ENCODE measurements around the gene RTN4IP1. TPM values are rescaled to one million over a fixed set of nuclear protein-coding genes. Genes with fewer than 3 reads are reported as not detected.

The RTN4IP1 gene
- total and polyA plus RNA-seq, 8 donors: 5.4 to 44.2 (median 9.2) TPM; not detected in 1

- Histone ChIP-seq H3K9me3 (no peaks in the 10 kb centered on the region), H3K27ac (no peak overlapping the region), H3K27me3 (no peaks in the 10 kb centered on the region), H3K36me3 (peaks cover 0 to 40% (median 19%) of the 10 kb centered on the region in 4 donors), H3K4me3 (no peak overlapping the region), H3K4me1 (peaks cover 0 to 16% (median 4%) of the 10 kb centered on the region in 4 donors)
- TF ChIP-seq POLR2A (IDR thresholded peaks at IDR 0.05): no peak
- no peak for TF ChIP-seq CTCF (IDR thresholded peaks at IDR 0.05)
- TF ChIP-seq EP300 (IDR thresholded peaks at IDR 0.05): no peak
- no peak for TF ChIP-seq POLR2AphosphoS5 (IDR thresholded peaks at IDR 0.05)
- 88 to 98% (median 95%) methylated on average over 2 of the region's 2 CpGs for WGBS, 5 donors
- DNase-seq: no peak
- intact Hi-C loops (cut with DNase I; ENCODE audit: low total_unique reads): no loop called here
Observed at GRCh38 chr6:106528521-106528920, 100.8 kb downstream of the RTN4IP1 start.

GRCh38 chr6:106527979-106528378 is 101.3 kb downstream of the RTN4IP1 start:
- Histone ChIP-seq H3K4me1 (peaks cover 0 to 17% (median 4%) of the 10 kb centered on the region in 4 donors), H3K27me3 (no peaks in the 10 kb centered on the region), H3K27ac (no peak overlapping the region), H3K4me3 (no peak overlapping the region), H3K9me3 (no peaks in the 10 kb centered on the region), H3K36me3 (peaks cover 0 to 38% (median 16%) of the 10 kb centered on the region in 4 donors)
- no peak for DNase-seq
- TF ChIP-seq EP300 (IDR thresholded peaks at IDR 0.05): no peak
- no peak for TF ChIP-seq POLR2A (IDR thresholded peaks at IDR 0.05)
- TF ChIP-seq POLR2AphosphoS5 (IDR thresholded peaks at IDR 0.05): no peak
- TF ChIP-seq CTCF (IDR thresholded peaks at IDR 0.05): no peak
- 50 to 64% (median 59%) methylated on average over 3 of the region's 3 CpGs for WGBS, 5 donors
- intact Hi-C loops (cut with DNase I; ENCODE audit: low total_unique reads): no loop called here

GRCh38 chr6:106527117-106527516 is 102.2 kb downstream of the RTN4IP1 start:
- DNase-seq: no peak
- peaks cover 0 to 37% (median 16%) of the 10 kb centered on the region in 4 donors for H3K36me3 ChIP-seq
- no peaks in the 10 kb centered on the region for H3K9me3 ChIP-seq
- 87 to 92% (median 89%) methylated on average over 2 of the region's 2 CpGs for WGBS, 5 donors
- TF ChIP-seq POLR2A (IDR thresholded peaks at IDR 0.05): no peak
- no peak for TF ChIP-seq POLR2AphosphoS5 (IDR thresholded peaks at IDR 0.05)
- TF ChIP-seq CTCF (IDR thresholded peaks at IDR 0.05): no peak
- no peak for TF ChIP-seq EP300 (IDR thresholded peaks at IDR 0.05)
- no peak overlapping the region for H3K27ac ChIP-seq
- intact Hi-C loops (cut with DNase I; ENCODE audit: low total_unique reads): no loop called here
- peaks cover 0 to 25% (median 4%) of the 10 kb centered on the region in 4 donors for H3K4me1 ChIP-seq
- no peaks in the 10 kb centered on the region for H3K27me3 ChIP-seq
- no peak overlapping the region for H3K4me3 ChIP-seq

- no peak for DNase-seq
- Histone ChIP-seq H3K27ac (peak overlapping the region in 1 of 5 donors; percentile 83), H3K9me3 (no peaks in the 10 kb centered on the region), H3K36me3 (peaks cover 0 to 27% (median 13%) of the 10 kb centered on the region in 4 donors), H3K4me3 (no peak overlapping the region), H3K27me3 (no peaks in the 10 kb centered on the region), H3K4me1 (peaks cover 0 to 25% (median 5%) of the 10 kb centered on the region in 4 donors)
- 55 to 74% (median 59%) methylated on average over 1 of the region's 1 CpG for WGBS, 5 donors
- intact Hi-C loops (cut with DNase I; ENCODE audit: low total_unique reads): no loop called here
- no peak for TF ChIP-seq CTCF (IDR thresholded peaks at IDR 0.05)
- no peak for TF ChIP-seq POLR2AphosphoS5 (IDR thresholded peaks at IDR 0.05)
- TF ChIP-seq EP300 (IDR thresholded peaks at IDR 0.05): no peak
- no peak for TF ChIP-seq POLR2A (IDR thresholded peaks at IDR 0.05)
Observed at GRCh38 chr6:106525882-106526275, 103.4 kb downstream of the RTN4IP1 start.
